GM12878 (cell line): ENCODE measurements around the gene ZNF585A. TPM values are rescaled to one million over a fixed set of nuclear protein-coding genes. Genes with fewer than 3 reads are reported as not detected.

Source experiments
- ASH2L ChIP-seq: fragments of 300-600, 200-600 bp; sonication (generic); IDR thresholded peaks from 2 replicates; pipeline ENCODE4 v1.6.1; 2017; ENCODE audit warnings: low read depth, mild to moderate bottlenecking, borderline replicate concordance
- EZH2 ChIP-seq: IDR thresholded peaks from 2 replicates; pipeline ENCODE4 v1.6.1; 2012; ENCODE audit warnings: low read depth, mild to moderate bottlenecking, control low read depth, inconsistent platforms, low read length, borderline replicate concordance; ENCODE audit not compliant: control insufficient read depth
- FOXM1 ChIP-seq: IDR thresholded peaks from 2 replicates; pipeline ENCODE4 v1.6.1; 2012; ENCODE audit warnings: low read depth, mild to moderate bottlenecking, inconsistent platforms, low read length, moderate library complexity
- MEF2A ChIP-seq: IDR thresholded peaks from 2 replicates; pipeline ENCODE4 v1.6.1; 2011; ENCODE audit warnings: low read depth, mild to moderate bottlenecking, low read length, moderate library complexity; ENCODE audit not compliant: insufficient read depth
- NFXL1 ChIP-seq: fragments of 450-650 bp; IDR thresholded peaks from 2 replicates; pipeline ENCODE4 v1.6.1; 2017; ENCODE audit warnings: antibody characterized with exemption, mild to moderate bottlenecking, borderline replicate concordance
- PAX5 ChIP-seq: IDR thresholded peaks from 2 replicates; pipeline ENCODE4 v1.6.1; 2011; ENCODE audit warnings: low read depth, low read length, borderline replicate concordance
- SMARCA5 ChIP-seq: fragments of 450-650 bp; IDR thresholded peaks from 2 replicates; pipeline ENCODE4 v1.6.1; 2017; ENCODE audit warnings: mild to moderate bottlenecking
- ZBED1 ChIP-seq: IDR thresholded peaks from 2 replicates; pipeline ENCODE4 v1.6.1; 2016; ENCODE audit warnings: borderline replicate concordance
- ZSCAN29 ChIP-seq: fragments of 450-650 bp; IDR thresholded peaks from 2 replicates; pipeline ENCODE4 v1.6.1; 2017; ENCODE audit warnings: mild to moderate bottlenecking, moderate library complexity
- polyA plus RNA-seq, 11 experiments: library from polyadenylated mRNA; depleted of rRNA in 4 of 11; unstranded in 6 of 11; stranded (reverse) in 5 of 11; fragments of >200 nt; fragmentation: Nextera tagmentation in 4 of 11; fragmentation: Illumina TruSeq in 1 of 11; extraction: Ambion mirVana in 4 of 11; extraction: Trizol in 1 of 11; gene quantifications; 1 replicate in 1 of 11; 2 replicates in 10 of 11; pipeline versions ENCODE4 v1.2.1 to v1.2.3, GENCODE V29; 2011 to 2016; ENCODE audit warnings: inconsistent platforms in 2 of 11, missing spikeins in 2 of 11, low read depth in 1 of 11
- total RNA-seq, 4 experiments: library from RNA; depleted of rRNA in 3 of 4; stranded (reverse); fragments of >200 nt in 3 of 4; fragmentation: Illumina TruSeq in 1 of 4; extraction: Trizol in 1 of 4; gene quantifications; 2 replicates each; pipeline versions ENCODE4 v1.2.1 to v1.2.3, GENCODE V29; 2013 to 2021
- TF ChIP-seq, protein P1 (sequence below): fragments of 450-650 bp; IDR thresholded peaks from 2 replicates; pipeline ENCODE4 v1.6.1; 2018; ENCODE audit warnings: borderline replicate concordance, mild to moderate bottlenecking; ENCODE audit not compliant: partially characterized antibody
- TF ChIP-seq, protein P2 (sequence below): fragments of 450-650 bp; IDR thresholded peaks from 2 replicates; pipeline ENCODE4 v1.6.1; 2017; ENCODE audit warnings: antibody characterized with exemption, mild to moderate bottlenecking, moderate library complexity
- TF ChIP-seq, protein P3 (sequence below): IDR thresholded peaks from 2 replicates; pipeline ENCODE4 v1.6.1; 2011; ENCODE audit warnings: mild to moderate bottlenecking, low read depth, low read length, moderate library complexity; ENCODE audit not compliant: insufficient replicate concordance
- TF ChIP-seq, protein P4 (sequence below): fragments of 450-650 bp; formaldehyde crosslinking; IDR thresholded peaks from 2 replicates; pipeline ENCODE4 v1.4.0; 2022; ENCODE audit warnings: mild to moderate bottlenecking, moderate library complexity
- TF ChIP-seq, protein P5 (sequence below): IDR thresholded peaks from 2 replicates; pipeline ENCODE4 v1.6.1; 2012; ENCODE audit warnings: mild to moderate bottlenecking, low read depth, low read length

ZNF585A gene
- total and polyA plus RNA-seq, 10 of the 15 experiments (the other 5 are each of a cell fraction or from before 2014, with no cell fraction given) = 6.9 to 38.7 (median 14.0) TPM

DNA sequence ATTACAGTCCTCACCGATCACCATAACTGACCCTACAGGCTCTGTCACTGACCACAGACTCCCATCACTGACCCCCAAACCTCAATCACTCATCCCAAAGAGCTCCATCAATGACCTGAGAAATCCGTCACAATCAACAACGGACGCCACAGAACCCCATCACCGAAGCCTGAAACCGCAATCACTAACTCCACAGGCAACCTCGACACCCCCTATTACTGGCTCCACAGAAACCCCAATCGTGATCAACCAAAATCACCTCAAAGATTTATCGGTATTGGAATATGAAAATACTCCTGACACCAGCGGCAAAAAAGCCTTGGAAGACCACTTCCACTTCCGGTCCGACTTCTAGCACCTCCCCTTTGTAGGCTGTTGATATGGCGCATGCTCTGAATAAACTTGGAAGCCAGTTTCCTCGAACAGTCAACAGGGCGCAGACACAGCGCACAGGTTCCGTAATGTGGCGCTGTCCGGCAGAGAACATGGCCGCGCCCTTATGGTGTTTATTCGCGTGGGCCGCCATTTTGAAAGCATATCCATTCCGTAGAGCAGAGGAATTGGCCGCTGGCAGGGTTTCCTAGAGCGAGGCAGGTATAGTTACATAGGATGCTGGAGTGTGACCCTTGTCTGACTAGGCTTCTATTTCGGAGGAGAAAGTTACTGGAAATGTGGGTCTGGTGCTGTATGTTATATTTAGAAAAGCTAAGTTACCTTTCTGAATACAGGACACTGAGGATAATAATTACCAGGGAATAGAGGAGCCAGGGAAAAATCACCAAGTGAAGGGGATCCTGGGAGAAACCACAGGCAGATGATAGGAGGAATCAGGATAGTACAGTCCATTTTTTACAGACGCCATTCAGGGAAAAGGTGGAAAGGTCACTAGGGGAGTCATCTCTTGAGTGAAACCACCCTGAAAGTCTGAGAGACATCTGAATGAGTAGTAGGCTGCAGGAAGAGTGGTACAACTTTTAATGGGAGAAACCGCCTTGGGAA lies at the start of gene ZNF585A (continued):
- TF ChIP-seq, protein P1, sequence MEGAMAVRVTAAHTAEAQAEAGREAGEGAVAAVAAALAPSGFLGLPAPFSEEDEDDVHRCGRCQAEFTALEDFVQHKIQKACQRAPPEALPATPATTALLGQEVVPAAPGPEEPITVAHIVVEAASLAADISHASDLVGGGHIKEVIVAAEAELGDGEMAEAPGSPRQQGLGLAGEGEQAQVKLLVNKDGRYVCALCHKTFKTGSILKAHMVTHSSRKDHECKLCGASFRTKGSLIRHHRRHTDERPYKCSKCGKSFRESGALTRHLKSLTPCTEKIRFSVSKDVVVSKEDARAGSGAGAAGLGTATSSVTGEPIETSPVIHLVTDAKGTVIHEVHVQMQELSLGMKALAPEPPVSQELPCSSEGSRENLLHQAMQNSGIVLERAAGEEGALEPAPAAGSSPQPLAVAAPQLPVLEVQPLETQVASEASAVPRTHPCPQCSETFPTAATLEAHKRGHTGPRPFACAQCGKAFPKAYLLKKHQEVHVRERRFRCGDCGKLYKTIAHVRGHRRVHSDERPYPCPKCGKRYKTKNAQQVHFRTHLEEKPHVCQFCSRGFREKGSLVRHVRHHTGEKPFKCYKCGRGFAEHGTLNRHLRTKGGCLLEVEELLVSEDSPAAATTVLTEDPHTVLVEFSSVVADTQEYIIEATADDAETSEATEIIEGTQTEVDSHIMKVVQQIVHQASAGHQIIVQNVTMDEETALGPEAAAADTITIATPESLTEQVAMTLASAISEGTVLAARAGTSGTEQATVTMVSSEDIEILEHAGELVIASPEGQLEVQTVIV = peak; percentile 33
- TF ChIP-seq PAX5 = no peak
- TF ChIP-seq, protein P2, sequence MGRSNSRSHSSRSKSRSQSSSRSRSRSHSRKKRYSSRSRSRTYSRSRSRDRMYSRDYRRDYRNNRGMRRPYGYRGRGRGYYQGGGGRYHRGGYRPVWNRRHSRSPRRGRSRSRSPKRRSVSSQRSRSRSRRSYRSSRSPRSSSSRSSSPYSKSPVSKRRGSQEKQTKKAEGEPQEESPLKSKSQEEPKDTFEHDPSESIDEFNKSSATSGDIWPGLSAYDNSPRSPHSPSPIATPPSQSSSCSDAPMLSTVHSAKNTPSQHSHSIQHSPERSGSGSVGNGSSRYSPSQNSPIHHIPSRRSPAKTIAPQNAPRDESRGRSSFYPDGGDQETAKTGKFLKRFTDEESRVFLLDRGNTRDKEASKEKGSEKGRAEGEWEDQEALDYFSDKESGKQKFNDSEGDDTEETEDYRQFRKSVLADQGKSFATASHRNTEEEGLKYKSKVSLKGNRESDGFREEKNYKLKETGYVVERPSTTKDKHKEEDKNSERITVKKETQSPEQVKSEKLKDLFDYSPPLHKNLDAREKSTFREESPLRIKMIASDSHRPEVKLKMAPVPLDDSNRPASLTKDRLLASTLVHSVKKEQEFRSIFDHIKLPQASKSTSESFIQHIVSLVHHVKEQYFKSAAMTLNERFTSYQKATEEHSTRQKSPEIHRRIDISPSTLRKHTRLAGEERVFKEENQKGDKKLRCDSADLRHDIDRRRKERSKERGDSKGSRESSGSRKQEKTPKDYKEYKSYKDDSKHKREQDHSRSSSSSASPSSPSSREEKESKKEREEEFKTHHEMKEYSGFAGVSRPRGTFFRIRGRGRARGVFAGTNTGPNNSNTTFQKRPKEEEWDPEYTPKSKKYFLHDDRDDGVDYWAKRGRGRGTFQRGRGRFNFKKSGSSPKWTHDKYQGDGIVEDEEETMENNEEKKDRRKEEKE = no peak
- no peak for TF ChIP-seq NFXL1
- no peak for TF ChIP-seq MEF2A
- TF ChIP-seq EZH2 = no peak
- TF ChIP-seq, protein P3, sequence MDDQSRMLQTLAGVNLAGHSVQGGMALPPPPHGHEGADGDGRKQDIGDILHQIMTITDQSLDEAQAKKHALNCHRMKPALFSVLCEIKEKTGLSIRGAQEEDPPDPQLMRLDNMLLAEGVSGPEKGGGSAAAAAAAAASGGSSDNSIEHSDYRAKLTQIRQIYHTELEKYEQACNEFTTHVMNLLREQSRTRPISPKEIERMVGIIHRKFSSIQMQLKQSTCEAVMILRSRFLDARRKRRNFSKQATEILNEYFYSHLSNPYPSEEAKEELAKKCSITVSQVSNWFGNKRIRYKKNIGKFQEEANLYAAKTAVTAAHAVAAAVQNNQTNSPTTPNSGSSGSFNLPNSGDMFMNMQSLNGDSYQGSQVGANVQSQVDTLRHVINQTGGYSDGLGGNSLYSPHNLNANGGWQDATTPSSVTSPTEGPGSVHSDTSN = no peak
- TF ChIP-seq ZSCAN29 = no peak
- no peak for TF ChIP-seq FOXM1
- TF ChIP-seq, protein P4, sequence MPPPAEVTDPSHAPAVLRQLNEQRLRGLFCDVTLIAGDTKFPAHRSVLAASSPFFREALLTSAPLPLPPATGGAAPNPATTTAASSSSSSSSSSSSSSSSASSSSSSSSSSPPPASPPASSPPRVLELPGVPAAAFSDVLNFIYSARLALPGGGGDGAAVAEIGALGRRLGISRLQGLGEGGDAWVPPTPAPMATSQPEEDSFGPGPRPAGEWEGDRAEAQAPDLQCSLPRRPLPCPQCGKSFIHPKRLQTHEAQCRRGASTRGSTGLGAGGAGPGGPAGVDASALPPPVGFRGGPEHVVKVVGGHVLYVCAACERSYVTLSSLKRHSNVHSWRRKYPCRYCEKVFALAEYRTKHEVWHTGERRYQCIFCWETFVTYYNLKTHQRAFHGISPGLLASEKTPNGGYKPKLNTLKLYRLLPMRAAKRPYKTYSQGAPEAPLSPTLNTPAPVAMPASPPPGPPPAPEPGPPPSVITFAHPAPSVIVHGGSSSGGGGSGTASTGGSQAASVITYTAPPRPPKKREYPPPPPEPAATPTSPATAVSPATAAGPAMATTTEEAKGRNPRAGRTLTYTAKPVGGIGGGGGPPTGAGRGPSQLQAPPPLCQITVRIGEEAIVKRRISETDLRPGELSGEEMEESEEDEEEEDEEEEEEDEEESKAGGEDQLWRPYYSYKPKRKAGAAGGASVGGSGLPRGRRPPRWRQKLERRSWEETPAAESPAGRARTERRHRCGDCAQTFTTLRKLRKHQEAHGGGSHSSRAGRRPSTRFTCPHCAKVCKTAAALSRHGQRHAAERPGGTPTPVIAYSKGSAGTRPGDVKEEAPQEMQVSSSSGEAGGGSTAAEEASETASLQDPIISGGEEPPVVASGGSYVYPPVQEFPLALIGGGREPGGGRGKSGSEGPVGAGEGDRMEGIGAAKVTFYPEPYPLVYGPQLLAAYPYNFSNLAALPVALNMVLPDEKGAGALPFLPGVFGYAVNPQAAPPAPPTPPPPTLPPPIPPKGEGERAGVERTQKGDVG (CRISPR knock-in tag) = no peak
- TF ChIP-seq ZBED1 = no peak
- no peak for TF ChIP-seq SMARCA5
- TF ChIP-seq, protein P5, sequence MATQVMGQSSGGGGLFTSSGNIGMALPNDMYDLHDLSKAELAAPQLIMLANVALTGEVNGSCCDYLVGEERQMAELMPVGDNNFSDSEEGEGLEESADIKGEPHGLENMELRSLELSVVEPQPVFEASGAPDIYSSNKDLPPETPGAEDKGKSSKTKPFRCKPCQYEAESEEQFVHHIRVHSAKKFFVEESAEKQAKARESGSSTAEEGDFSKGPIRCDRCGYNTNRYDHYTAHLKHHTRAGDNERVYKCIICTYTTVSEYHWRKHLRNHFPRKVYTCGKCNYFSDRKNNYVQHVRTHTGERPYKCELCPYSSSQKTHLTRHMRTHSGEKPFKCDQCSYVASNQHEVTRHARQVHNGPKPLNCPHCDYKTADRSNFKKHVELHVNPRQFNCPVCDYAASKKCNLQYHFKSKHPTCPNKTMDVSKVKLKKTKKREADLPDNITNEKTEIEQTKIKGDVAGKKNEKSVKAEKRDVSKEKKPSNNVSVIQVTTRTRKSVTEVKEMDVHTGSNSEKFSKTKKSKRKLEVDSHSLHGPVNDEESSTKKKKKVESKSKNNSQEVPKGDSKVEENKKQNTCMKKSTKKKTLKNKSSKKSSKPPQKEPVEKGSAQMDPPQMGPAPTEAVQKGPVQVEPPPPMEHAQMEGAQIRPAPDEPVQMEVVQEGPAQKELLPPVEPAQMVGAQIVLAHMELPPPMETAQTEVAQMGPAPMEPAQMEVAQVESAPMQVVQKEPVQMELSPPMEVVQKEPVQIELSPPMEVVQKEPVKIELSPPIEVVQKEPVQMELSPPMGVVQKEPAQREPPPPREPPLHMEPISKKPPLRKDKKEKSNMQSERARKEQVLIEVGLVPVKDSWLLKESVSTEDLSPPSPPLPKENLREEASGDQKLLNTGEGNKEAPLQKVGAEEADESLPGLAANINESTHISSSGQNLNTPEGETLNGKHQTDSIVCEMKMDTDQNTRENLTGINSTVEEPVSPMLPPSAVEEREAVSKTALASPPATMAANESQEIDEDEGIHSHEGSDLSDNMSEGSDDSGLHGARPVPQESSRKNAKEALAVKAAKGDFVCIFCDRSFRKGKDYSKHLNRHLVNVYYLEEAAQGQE = no peak
- TF ChIP-seq ASH2L = no peak
